K562 (cell line): Measurements from ENCODE around the gene ZNF652. TPM values are rescaled to one million over a fixed set of nuclear protein-coding genes. Genes with fewer than 3 reads are reported as not detected.

Source experiments
- ATAC-seq: fragments of 200-7000 bp; cut with Tn5 transposase; 3 replicates; pipeline ENCODE4 v1.9.1; 2020; ENCODE audit warnings: moderate library complexity
- BruUV-seq: library from RNA; stranded (reverse); fragments of 400-500 nt; replicated peaks from 2 replicates; lab custom pipeline; 2021; lab: Mats Ljungman, UMichigan
- CTCF ChIA-PET: fragments of 300-600 bp; formaldehyde crosslinking; extraction: SDS; loops from one replicate; lab custom pipeline; 2021; ENCODE audit warnings: low intra/inter-chr PET ratio; lab: Yijun Ruan, JAX
- POLR2A ChIA-PET: fragments of 300-600, 350-650 bp; sonication (Branson Sonifier 250); formaldehyde crosslinking; extraction: SDS; loops from one replicate; lab custom pipeline; 2021; ENCODE audit warnings: antibody characterized with exemption, inconsistent platforms; lab: Yijun Ruan, JAX
- DNase-seq, 4 experiments: peaks; one replicate each; pipeline versions ENCODE4 v3.0.0 to v3.0.0-alpha.2; 2011 to 2018; ENCODE audit warnings: low spot score in 3 of 4, mixed read lengths in 3 of 4; ENCODE audit errors: extremely low read depth in 1 of 4
- FAIRE-seq: peaks from 2 replicates; lab custom pipeline; 2011; peaks lifted over from hg19 to GRCh38; lab: Jason Lieb, UNC
- H2AFZ ChIP-seq: 2 replicates; pipeline ENCODE4 v1.6.0; 2011; ENCODE audit warnings: low read depth, low read length, control low read depth, inconsistent platforms
- H3K27ac ChIP-seq: fragments of 200-600 bp; 3 replicates; pipeline ENCODE4 v1.8.0; 2011; ENCODE audit warnings: low read depth, mild to moderate bottlenecking, control low read depth, inconsistent platforms, low read length, moderate library complexity, mixed read lengths; ENCODE audit errors: extremely low read depth
- H3K27me3 ChIP-seq, 2 experiments: fragments of 300-600 bp in 1 of 2; 2 replicates in 1 of 2; 3 replicates in 1 of 2; pipeline versions ENCODE4 v1.6.0 to v1.8.0; 2011; ENCODE audit warnings: inconsistent platforms in 2 of 2, low read length in 2 of 2, mild to moderate bottlenecking in 1 of 2, mixed read lengths in 1 of 2, moderate library complexity in 1 of 2; ENCODE audit not compliant: control insufficient read depth in 2 of 2, insufficient read depth in 2 of 2
- H3K36me3 ChIP-seq: fragments of 300-600 bp; 3 replicates; pipeline ENCODE4 v1.8.0; 2011; ENCODE audit warnings: mild to moderate bottlenecking, low read length, inconsistent platforms; ENCODE audit not compliant: control insufficient read depth, insufficient read depth
- H3K4me1 ChIP-seq, 2 experiments: fragments of 200-600 bp in 1 of 2; replicated peaks in 1 of 2; 2 replicates in 1 of 2; 3 replicates in 1 of 2; pipeline versions ENCODE4 v1.5.1 to v1.8.0; 2011; ENCODE audit warnings: inconsistent platforms in 2 of 2, low read length in 2 of 2, mild to moderate bottlenecking in 1 of 2, mixed read lengths in 1 of 2, moderate library complexity in 1 of 2; ENCODE audit not compliant: control insufficient read depth in 2 of 2, insufficient read depth in 2 of 2
- H3K4me2 ChIP-seq: 2 replicates; pipeline ENCODE4 v1.6.1; 2011; ENCODE audit warnings: low read length, control low read depth, inconsistent platforms, mixed read lengths; ENCODE audit not compliant: insufficient read depth
- H3K4me3 ChIP-seq: fragments of 200-600 bp; sonication (generic), shearing (Covaris generic); 2 replicates; pipeline ENCODE4 v1.5.1; 2016; ENCODE audit warnings: control low read depth, inconsistent platforms
- H3K79me2 ChIP-seq: fragments of 200-600 bp; 3 replicates; pipeline ENCODE4 v1.8.0; 2011; ENCODE audit warnings: low read length, inconsistent platforms; ENCODE audit not compliant: control insufficient read depth, insufficient read depth
- H3K9ac ChIP-seq, 2 experiments: 2 replicates each; pipeline versions ENCODE4 v1.6.0 to v1.6.1; 2011; ENCODE audit warnings: low read depth in 2 of 2, low read length in 2 of 2, control low read depth in 1 of 2, inconsistent platforms in 1 of 2, mild to moderate bottlenecking in 1 of 2, mixed read lengths in 1 of 2; ENCODE audit not compliant: insufficient read depth in 1 of 2
- H3K9me1 ChIP-seq: one replicate; pipeline ENCODE4 v1.6.0; 2011; ENCODE audit warnings: inconsistent platforms, mild to moderate bottlenecking, low read length, moderate library complexity; ENCODE audit not compliant: control insufficient read depth, insufficient read depth
- H3K9me3 ChIP-seq: replicated peaks from 2 replicates; pipeline ENCODE4 v1.5.1; 2011; ENCODE audit warnings: low read depth, low read length, inconsistent platforms; ENCODE audit not compliant: control insufficient read depth, insufficient read depth
- H4K20me1 ChIP-seq: replicated peaks from 2 replicates; pipeline ENCODE4 v1.6.1; 2011; ENCODE audit warnings: low read length, inconsistent platforms, mixed read lengths; ENCODE audit not compliant: control insufficient read depth, insufficient read depth
- ARID1B ChIP-seq: fragments of 450-650 bp; IDR thresholded peaks from 2 replicates; pipeline ENCODE4 v1.6.1; 2016; ENCODE audit warnings: antibody characterized with exemption, mild to moderate bottlenecking, inconsistent platforms
- ARNT ChIP-seq, 2 experiments: fragments of 450-650 bp; IDR thresholded peaks; 2 replicates each; pipeline ENCODE4 v1.6.1; 2016; ENCODE audit warnings: mild to moderate bottlenecking in 1 of 2
- BHLHE40 ChIP-seq: IDR thresholded peaks from 2 replicates; pipeline ENCODE4 v1.6.1; 2011; ENCODE audit warnings: low read length, improper control_type of control experiment
- CBFA2T2 ChIP-seq: fragments of 450-650 bp; conservative IDR thresholded peaks from 2 replicates; pipeline ENCODE4 v1.6.1; 2017; ENCODE audit warnings: mild to moderate bottlenecking
- CBFA2T3 ChIP-seq: fragments of 450-650 bp; IDR thresholded peaks from 2 replicates; pipeline ENCODE4 v1.6.1; 2017
- FOXO4 ChIP-seq: fragments of 450-650 bp; formaldehyde crosslinking; IDR thresholded peaks from 2 replicates; pipeline ENCODE4 v1.4.0; 2020; ENCODE audit warnings: mild to moderate bottlenecking, moderate library complexity
- KAT7 ChIP-seq: sonication (generic); formaldehyde crosslinking; IDR thresholded peaks from 2 replicates; pipeline ENCODE4 v1.8.0; 2022; ENCODE audit warnings: missing genetic modification reagents, mild to moderate bottlenecking, borderline replicate concordance
- KDM1A ChIP-seq, 2 experiments: fragments of 450-650 bp; IDR thresholded peaks; 2 replicates each; pipeline ENCODE4 v1.6.1; 2016; ENCODE audit warnings: mild to moderate bottlenecking in 2 of 2
- L3MBTL2 ChIP-seq: fragments of 450-650 bp; IDR thresholded peaks from 2 replicates; pipeline ENCODE4 v1.6.1; 2016; ENCODE audit warnings: mild to moderate bottlenecking, moderate library complexity
- MCM3 ChIP-seq: fragments of 450-650 bp; IDR thresholded peaks from 2 replicates; pipeline ENCODE4 v1.6.1; 2016
- NUFIP1 ChIP-seq: fragments of 450-650 bp; IDR thresholded peaks from 2 replicates; pipeline ENCODE4 v1.6.1; 2018; ENCODE audit not compliant: partially characterized antibody
- POLR2AphosphoS5 ChIP-seq: IDR thresholded peaks from 2 replicates; pipeline ENCODE4 v1.6.1; 2011; ENCODE audit warnings: mild to moderate bottlenecking, low read depth, low read length, moderate library complexity; ENCODE audit not compliant: control insufficient read depth, insufficient read depth
- SMARCA4 ChIP-seq: fragments of 450-650 bp; IDR thresholded peaks from 2 replicates; pipeline ENCODE4 v1.6.1; 2016
- VEZF1 ChIP-seq: fragments of 200-800 bp; sonication (Bioruptor generic); IDR thresholded peaks from 2 replicates; pipeline ENCODE4 v1.6.1; 2017; ENCODE audit warnings: missing genetic modification characterization, missing compliant biosample characterization
- ZBTB9 ChIP-seq: fragments of 450-650 bp; formaldehyde crosslinking; IDR thresholded peaks from 2 replicates; pipeline ENCODE4 v1.4.0; 2020; ENCODE audit warnings: mild to moderate bottlenecking, moderate library complexity
- ZNF253 ChIP-seq: fragments of 250-450 bp; sonication (Bioruptor Pico); conservative IDR thresholded peaks from 2 replicates; pipeline ENCODE4 v1.6.1; 2021; ENCODE audit warnings: mild to moderate bottlenecking
- whole genome bisulfite sequencing: fragments of 100-300 bp; shearing (Covaris generic); methylation state at CpG from one replicate; pipeline ENCODE4 v1.1.6; 2016; ENCODE audit warnings: low coverage, mixed read lengths; ENCODE audit not compliant: insufficient coverage; ENCODE audit errors: missing lambda C conversion rate; 5-methylcytosine and 5-hydroxymethylcytosine counted together
- in situ Hi-C: fragments of 300-500 bp; cut with MboI; formaldehyde crosslinking; loops from 4 replicates; pipeline ENCODE4 v1.15.0; 2018; ENCODE audit warnings: inconsistent platforms, mixed read lengths
- intact Hi-C: fragments of 100-400 bp; cut with micrococcal nuclease; formaldehyde crosslinking; loops from 2 replicates; pipeline ENCODE4 v1.14.2; 2022
- polyA plus RNA-seq, 8 experiments: library from polyadenylated mRNA; depleted of rRNA in 4 of 8; stranded (reverse) in 5 of 8; unstranded in 3 of 8; fragments of >200 nt; fragmentation: Nextera tagmentation in 2 of 8; fragmentation: Illumina TruSeq in 1 of 8; extraction: Ambion mirVana in 2 of 8; extraction: Trizol in 1 of 8; gene quantifications; 2 replicates each; pipeline versions ENCODE4 v1.2.1 to v1.2.3, GENCODE V29; 2011 to 2014; ENCODE audit warnings: inconsistent platforms in 1 of 8, missing spikeins in 1 of 8
- total RNA-seq, 7 experiments: library from RNA; depleted of rRNA in 6 of 7; stranded (reverse); fragments of >200 nt in 6 of 7; fragmentation: Illumina TruSeq in 2 of 7; extraction: Trizol in 2 of 7; gene quantifications; 2 replicates each; pipeline versions ENCODE4 v1.2.1 to v1.2.3, GENCODE V29; 2011 to 2021; ENCODE audit warnings: low replicate concordance in 1 of 7

The ZNF652 gene
- total and polyA plus RNA-seq, 9 of the 15 experiments (the other 6 are each of a cell fraction or from before 2014, with no cell fraction given): 5.1 to 15.5 (median 7.8) TPM

- H3K27me3 ChIP-seq: no peaks in the 10 kb centered on the region
- peaks cover 3% of the 10 kb centered on the region for H3K9me1 ChIP-seq
- no TSS peak for BruUV-seq
- peak overlapping the region; percentile 44; the same call in 1 of the 3 replicates for H3K27ac ChIP-seq
- DNase-seq: peak in 1 of 4 experiments; percentile 52
- H3K4me3 ChIP-seq: no peak overlapping the region
- in situ Hi-C loops: no loop called here
- no peaks in the 10 kb centered on the region for H3K36me3 ChIP-seq
- peak overlapping the region in 1 of 2 experiments; percentile 72; a peak in 1 of 4 replicates for H3K9ac ChIP-seq
- H3K4me2 ChIP-seq: peak overlapping the region; percentile 46; the same call in 1 of the 2 replicates
- no peaks in the 10 kb centered on the region for H3K9me3 ChIP-seq
- CTCF ChIA-PET: interaction anchor here (0.7 kb wide), 1 partner anchor 387 kb away, joined by 3 read pairs; no protein-coding TSS in a partner anchor
- peaks cover 22% of the 10 kb centered on the region for H3K79me2 ChIP-seq
- peak overlapping the region; percentile 34 for H2AFZ ChIP-seq
- TF ChIP-seq POLR2AphosphoS5: no peak
- no peak for TF ChIP-seq ZBTB9 (CRISPR knock-in tag)
- no peak for TF ChIP-seq ARNT (IDR thresholded peaks at IDR 0.05)
- 0 out of 2 replicates have a peak, but pooled peaks have one; percentile 6 for TF ChIP-seq CBFA2T2
- peak; percentile 49 for TF ChIP-seq L3MBTL2
- TF ChIP-seq CBFA2T3: peak; percentile 59
- TF ChIP-seq FOXO4 (CRISPR knock-in tag): no peak
- TF ChIP-seq SMARCA4: no peak
- 0 out of 2 replicates have a peak, but pooled peaks have one; percentile 13 for TF ChIP-seq ARID1B
- no peak for TF ChIP-seq VEZF1 (CRISPR knock-in tag)
- 0 out of 4 replicates have a peak, but pooled peaks of 1 of the 2 experiments have one; percentile 25 for TF ChIP-seq KDM1A (IDR thresholded peaks at IDR 0.05)
- no peak for TF ChIP-seq NUFIP1
- TF ChIP-seq BHLHE40: no peak
- no peak for TF ChIP-seq KAT7 (CRISPR knock-in tag)
- no peak for TF ChIP-seq ZNF253 (CRISPR knock-in tag)
- TF ChIP-seq MCM3: no peak
- intact Hi-C loops: no loop called here
- H3K4me1 ChIP-seq: peaks cover 15 to 29% of the 10 kb centered on the region in 2 experiments
- 8% methylated on average over 6 of the region's 6 CpGs for WGBS
- peak; percentile 6 for FAIRE-seq
- POLR2A ChIA-PET: interaction anchor here (1.1 to 1.5 kb wide), 3 partner anchors 9 to 32 kb away, joined by 4 to 5 read pairs (median 5); no protein-coding TSS in a partner anchor
- peak; percentile 29; the same call in 2 of the 3 replicates for ATAC-seq
- H4K20me1 ChIP-seq: no peaks in the 10 kb centered on the region
These were observed 22.7 kb downstream of the ZNF652 start for GRCh38 chr17:49339354-49339753.
